ENCODE results near the gene GBA3.

GBA3 gene

GRCh38 chr4:22692736-22693135 lies at the start of gene GBA3:
Gene GBA3, plus strand, starts transcription at chr4:22692937.
- no peak for FAIRE-seq

GRCh38 chr4:22643952-22644351 lies 48.8 kb upstream of the GBA3 start:
- FAIRE-seq: no peak

- no peak for FAIRE-seq
These were observed 47.1 kb upstream of the GBA3 start for GRCh38 chr4:22645481-22646182.

- FAIRE-seq: no peak
These were observed 43.7 kb upstream of the GBA3 start for GRCh38 chr4:22648996-22649395.

GRCh38 chr4:22650771-22651170 lies 42.0 kb upstream of the GBA3 start:
- no peak for FAIRE-seq

GRCh38 chr4:22653752-22654151 lies 39.0 kb upstream of the GBA3 start:
- FAIRE-seq: no peak

- no peak for FAIRE-seq
These were observed 31.3 kb upstream of the GBA3 start for GRCh38 chr4:22661443-22661842.

GRCh38 chr4:22667332-22667940 lies 25.3 kb upstream of the GBA3 start:
- FAIRE-seq: no peak

- FAIRE-seq: no peak
These were observed 24.4 kb upstream of the GBA3 start for GRCh38 chr4:22668301-22668700.

- no peak for FAIRE-seq
These were observed 24.0 kb upstream of the GBA3 start for GRCh38 chr4:22668702-22669101.

GRCh38 chr4:22670956-22671355 lies 21.8 kb upstream of the GBA3 start:
- FAIRE-seq: no peak

- FAIRE-seq: no peak
These were observed 20.2 kb upstream of the GBA3 start for GRCh38 chr4:22672519-22672918.

GRCh38 chr4:22672944-22673343 lies 19.8 kb upstream of the GBA3 start:
- FAIRE-seq: no peak

GRCh38 chr4:22674700-22675099 lies 18.0 kb upstream of the GBA3 start:
- FAIRE-seq: no peak

GRCh38 chr4:22676063-22676462 lies 16.7 kb upstream of the GBA3 start:
- no peak for FAIRE-seq

- FAIRE-seq: no peak
These were observed 15.0 kb upstream of the GBA3 start for GRCh38 chr4:22677780-22678179.

GRCh38 chr4:22678940-22679854 lies 13.5 kb upstream of the GBA3 start:
- no peak for FAIRE-seq

- no peak for FAIRE-seq
These were observed 12.6 kb upstream of the GBA3 start for GRCh38 chr4:22680065-22680642.

- FAIRE-seq: no peak
These were observed 9.0 kb upstream of the GBA3 start for GRCh38 chr4:22683726-22684125.

GRCh38 chr4:22686141-22686540 lies 6.6 kb upstream of the GBA3 start:
- FAIRE-seq: no peak

- FAIRE-seq: no peak
These were observed 4.5 kb upstream of the GBA3 start for GRCh38 chr4:22688236-22688635.

- FAIRE-seq: no peak
These were observed 3.3 kb upstream of the GBA3 start for GRCh38 chr4:22689428-22689827.

GRCh38 chr4:22695029-22695428 lies 2.3 kb downstream of the GBA3 start:
- no peak for FAIRE-seq

All from islet of Langerhans (tissue), 1 donor.